Activated CD8-positive, alpha-beta memory T cell treated with anti-CD3 and anti-CD28 coated beads for 1 hour (primary cell): ENCODE results near the gene IFITM1.
"Not testable (repeated sequence)": the region's sequence is repeated elsewhere in the genome, so short reads cannot be mapped to it uniquely, and the experiment has no call there.

Source experiments
- DNase-seq, 2 donors: peaks; one replicate each; pipeline ENCODE4 v3.0.0-alpha.2; 2020; ENCODE audit warnings: low read depth in 1 of 2; ENCODE audit errors: extremely low read depth in 1 of 2

Gene IFITM1

DNA sequence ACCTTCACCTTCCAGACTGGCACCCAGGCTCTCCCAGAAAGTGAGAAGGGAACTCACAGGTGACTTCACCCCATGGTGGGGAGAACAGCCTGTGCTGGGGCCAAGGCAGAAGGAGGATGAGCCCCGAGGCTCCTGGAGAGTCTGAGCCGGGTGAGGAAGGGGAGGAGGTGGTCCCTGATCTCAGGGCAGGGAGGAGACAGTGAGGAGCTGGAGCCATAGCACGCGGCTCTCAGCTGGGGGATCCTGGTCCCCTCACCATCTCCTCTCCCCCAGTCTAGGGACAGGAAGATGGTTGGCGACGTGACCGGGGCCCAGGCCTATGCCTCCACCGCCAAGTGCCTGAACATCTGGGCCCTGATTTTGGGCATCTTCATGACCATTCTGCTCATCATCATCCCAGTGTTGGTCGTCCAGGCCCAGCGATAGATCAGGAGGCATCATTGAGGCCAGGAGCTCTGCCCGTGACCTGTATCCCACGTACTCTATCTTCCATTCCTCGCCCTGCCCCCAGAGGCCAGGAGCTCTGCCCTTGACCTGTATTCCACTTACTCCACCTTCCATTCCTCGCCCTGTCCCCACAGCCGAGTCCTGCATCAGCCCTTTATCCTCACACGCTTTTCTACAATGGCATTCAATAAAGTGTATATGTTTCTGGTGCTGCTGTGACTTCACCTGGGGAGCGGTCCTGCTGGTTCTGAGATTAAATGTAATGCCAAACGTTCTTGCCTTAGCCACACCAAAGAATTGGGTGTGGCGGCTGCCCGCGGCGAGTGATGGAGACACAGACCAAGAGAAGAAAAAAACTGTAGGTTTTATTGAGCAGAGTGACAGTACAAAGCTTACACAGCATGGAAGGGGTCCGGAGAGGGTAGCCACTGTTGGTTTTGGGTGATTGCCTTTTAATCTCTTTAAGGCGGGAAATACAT is 4.8 kb upstream of the IFITM1 start:
- not testable (repeated sequence) for DNase-seq

DNA sequence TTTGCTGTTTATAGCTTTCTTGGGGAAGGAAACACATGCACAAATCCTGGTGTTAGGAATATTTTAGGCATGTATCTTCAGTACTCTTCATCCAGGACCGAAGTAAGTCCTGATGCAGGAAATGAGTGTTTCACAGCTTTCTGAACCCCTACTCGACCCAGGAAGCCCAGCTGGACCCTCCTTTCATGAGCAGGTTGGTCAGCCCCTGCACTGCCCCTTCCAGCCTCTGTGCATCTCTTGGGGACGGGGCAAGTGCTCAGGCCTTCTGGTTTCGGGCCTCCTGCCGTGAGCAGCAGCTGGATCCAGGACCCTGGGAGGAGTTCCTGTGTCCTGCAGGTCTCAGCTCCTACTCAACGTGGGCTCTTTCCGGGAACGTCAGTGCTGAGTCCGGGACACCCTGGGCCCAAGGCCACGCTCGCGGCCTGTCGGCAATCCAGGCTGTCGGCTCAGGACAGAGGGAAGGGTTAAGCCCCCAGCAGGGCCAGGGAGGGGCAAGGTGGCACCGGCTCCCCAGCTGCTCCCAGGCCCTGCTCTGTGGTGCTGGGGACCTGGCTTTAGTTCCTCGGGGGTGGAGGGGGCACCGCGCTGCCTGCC is 3.8 kb upstream of the IFITM1 start:
- DNase-seq: not testable (repeated sequence)

DNA sequence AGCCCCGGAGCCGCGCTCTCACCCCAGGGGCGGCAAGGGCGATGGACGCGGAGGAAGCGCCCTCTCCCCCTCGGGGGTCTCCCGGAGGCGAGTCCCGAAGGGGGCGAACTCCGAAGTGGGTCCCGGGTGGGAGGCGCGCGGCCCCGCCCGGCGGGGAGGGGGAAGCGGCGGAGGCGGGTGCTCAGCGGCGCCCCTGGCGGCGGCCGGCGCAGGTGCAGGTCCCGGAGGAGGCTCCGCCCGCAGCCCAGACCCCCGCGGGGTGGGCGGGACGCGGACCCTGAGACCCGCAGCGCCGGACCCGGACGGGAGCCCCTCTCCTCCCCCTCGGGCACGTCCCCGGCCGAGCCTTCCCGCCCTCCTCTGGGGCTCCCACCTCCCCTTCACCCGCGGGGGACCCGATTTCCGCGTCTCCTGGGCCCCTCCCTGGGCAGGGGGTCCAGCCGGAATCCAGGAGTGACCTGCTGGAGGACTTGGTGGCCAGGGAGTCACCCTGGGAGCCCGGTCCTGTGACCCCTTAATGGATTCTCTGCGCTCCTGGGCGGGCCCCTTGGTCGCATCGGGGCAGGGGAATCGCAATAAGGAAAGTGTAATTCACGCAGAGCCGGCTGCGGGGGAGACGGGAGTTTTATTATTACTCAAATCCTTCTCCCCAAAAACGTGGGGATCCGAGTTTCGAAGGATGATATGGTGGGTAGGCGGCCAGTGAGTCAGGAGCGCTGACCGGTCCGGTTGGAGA is 2.7 kb upstream of the IFITM1 start:
- not testable (repeated sequence) for DNase-seq

DNA sequence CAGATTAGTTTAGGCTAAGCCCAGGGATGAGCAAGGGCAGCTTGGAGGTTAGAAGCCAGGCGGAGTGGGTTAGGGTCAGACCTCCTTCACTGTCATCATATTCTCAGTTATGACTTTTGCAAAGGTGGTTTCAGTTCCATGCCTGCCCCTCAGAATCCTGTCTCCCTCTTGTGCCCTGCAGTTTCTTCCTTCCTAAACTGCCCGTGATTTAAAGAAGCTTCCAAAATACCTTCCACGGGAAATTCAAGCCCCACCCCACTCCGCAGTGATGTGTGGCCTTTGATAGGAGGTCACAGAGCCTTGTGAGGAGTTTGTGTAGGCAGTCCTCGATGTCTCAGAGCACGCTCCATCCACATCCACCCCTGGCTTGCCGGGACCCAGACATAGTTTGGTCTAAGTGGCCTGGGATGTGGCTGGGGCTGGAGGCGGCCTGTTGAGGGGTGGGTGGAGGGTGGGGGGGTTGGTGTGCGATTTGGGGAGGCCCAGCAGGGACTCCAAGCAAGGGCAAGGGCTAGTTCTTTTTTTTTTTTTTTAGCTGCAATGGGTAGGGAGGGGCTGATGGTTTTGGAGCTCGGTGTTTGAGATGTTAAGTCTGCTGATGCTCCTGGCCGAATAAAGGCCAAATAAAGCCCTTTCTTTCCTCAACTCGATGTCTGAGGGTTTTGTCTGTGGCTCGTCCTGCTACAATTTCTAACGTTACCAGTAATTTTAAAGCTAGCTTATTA is 1.6 kb upstream of the IFITM1 start:
- DNase-seq: no peak

- DNase-seq: no peak
Observed at GRCh38 chr11:313304-313786, 495 bp upstream of the IFITM1 start.

DNA sequence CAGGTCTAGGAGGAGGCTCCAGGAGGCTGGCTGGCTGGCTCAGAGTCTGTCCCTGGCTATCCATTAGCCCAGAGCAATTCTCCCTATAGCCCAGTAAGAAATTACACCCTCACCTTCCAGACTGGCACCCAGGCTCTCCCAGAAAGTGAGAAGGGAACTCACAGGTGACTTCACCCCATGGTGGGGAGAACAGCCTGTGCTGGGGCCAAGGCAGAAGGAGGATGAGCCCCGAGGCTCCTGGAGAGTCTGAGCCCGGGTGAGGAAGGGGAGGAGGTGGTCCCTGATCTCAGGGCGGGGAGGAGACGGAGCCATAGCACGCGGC is 675 bp downstream of the IFITM1 start:
- not testable (repeated sequence) for DNase-seq

DNA sequence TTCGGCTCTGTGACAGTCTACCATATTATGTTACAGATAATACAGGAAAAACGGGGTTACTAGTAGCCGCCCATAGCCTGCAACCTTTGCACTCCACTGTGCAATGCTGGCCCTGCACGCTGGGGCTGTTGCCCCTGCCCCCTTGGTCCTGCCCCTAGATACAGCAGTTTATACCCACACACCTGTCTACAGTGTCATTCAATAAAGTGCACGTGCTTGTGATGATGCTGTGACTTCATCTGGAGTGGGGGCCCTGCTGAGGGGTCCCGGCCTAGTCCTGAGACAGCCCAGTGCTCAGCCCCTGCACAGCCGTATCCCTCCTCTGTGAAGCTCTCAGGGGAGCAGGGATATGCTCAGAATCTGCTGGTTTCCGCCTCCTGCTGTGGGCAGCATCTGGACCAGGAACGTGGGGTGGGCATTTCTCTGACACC is 1.2 kb downstream of the IFITM1 start:
- DNase-seq: no peak

DNA sequence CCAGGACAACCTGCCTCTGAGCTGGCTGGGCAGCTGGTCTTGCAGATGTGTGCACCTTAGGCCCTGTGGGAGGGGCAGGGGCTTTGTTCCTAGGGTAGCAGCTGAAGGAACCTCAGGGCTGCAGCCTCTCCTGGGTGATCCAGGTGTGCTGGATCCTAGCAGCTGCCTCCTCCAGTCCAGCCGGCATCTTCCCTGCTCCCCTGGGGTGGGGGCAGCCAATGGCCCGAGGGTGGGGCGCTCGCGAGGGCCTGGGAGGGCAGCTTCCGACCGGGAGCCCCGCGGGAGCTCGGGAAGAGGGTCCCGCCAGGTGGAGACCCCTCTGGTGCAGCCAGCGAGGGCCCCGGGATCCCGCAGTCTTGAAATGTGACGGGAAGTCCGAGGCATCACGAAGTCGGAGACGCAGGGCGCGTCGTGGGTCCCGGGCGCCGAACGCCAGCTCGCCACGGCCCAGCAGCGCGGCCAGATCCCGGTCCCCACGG is 1.7 kb downstream of the IFITM1 start:
- DNase-seq: no peak

DNA sequence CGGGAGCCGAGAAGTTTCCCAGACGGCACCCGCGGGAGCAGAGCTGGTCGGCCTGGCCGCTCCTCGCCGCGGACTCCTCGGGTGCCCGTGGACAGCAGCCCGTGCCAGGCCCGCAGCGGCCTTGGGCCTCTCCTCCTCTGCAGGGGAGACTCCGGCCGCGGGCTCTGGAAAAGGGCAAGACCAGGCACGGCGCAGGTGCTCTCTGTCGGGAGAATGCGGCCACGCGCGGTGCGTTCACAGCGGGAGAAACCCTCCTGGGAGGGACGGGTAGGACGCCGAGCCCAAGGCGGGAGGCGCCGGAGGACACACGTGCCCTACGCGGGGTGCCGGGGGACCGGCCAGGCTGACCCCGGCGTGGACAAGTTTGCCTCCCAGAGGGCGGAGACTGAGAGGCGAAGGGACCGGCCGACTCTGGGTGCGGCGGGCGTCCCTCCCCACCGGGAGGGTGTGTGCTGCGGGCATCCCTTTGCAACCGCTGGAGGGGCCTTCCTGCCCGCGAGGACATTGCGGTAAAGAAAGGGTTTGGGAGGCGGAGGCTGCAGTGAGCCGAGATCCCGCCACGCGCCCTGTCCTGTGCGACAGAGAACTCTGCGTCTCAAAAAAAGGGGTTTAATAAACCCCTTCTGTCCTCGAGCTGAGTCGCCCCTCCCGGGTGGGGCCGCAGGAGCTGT is 2.3 kb downstream of the IFITM1 start:
- DNase-seq: no peak

- DNase-seq: no peak
Observed at GRCh38 chr11:316891-317301, 3.1 kb downstream of the IFITM1 start.

- DNase-seq: not testable (repeated sequence)
Observed at GRCh38 chr11:317668-318404, 4.0 kb downstream of the IFITM1 start.

- DNase-seq: not testable (repeated sequence)
Observed at GRCh38 chr11:318405-319120, 4.7 kb downstream of the IFITM1 start.

DNA sequence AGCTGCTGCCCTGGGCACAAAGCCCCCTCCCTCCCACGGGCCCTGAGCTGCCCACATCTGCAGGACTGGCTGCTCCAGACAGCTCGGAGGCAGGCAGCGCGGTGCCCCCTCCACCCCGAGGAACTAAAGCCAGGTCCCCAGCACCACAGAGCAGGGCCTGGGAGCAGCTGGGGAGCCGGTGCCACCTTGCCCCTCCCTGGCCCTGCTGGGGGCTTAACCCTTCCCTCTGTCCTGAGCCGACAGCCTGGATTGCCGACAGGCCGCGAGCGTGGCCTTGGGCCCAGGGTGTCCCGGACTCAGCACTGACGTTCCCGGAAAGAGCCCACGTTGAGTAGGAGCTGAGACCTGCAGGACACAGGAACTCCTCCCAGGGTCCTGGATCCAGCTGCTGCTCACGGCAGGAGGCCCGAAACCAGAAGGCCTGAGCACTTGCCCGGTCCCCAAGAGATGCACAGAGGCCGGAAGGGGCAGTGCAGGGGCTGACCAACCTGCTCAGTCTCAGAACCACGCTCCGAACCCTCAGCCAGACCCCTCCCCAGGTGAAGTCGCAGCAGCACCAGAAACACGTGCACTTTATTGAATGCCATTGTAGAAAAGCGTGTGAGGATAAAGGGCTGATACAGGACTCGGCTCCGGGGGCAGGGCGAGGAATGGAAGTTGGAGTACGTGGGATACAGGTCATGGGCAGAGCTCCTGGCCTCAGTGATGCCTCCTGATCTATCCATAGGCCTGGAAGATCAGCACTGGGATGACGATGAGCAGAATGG is 5.5 kb downstream of the IFITM1 start:
- not testable (repeated sequence) for DNase-seq

DNA sequence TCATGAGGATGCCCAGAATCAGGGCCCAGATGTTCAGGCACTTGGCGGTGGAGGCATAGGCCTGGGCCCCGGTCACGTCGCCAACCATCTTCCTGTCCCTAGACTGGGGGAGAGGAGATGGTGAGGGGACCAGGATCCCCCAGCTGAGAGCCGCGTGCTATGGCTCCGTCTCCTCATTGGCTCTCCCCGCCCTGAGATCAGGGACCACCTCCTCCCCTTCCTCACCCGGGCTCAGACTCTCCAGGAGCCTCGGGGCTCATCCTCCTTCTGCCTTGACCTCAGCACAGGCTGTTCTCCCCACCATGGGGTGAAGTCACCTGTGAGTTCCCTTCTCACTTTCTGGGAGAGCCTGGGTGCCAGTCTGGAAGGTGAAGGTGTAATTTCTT is 6.0 kb downstream of the IFITM1 start:
- not testable (repeated sequence) for DNase-seq

DNA sequence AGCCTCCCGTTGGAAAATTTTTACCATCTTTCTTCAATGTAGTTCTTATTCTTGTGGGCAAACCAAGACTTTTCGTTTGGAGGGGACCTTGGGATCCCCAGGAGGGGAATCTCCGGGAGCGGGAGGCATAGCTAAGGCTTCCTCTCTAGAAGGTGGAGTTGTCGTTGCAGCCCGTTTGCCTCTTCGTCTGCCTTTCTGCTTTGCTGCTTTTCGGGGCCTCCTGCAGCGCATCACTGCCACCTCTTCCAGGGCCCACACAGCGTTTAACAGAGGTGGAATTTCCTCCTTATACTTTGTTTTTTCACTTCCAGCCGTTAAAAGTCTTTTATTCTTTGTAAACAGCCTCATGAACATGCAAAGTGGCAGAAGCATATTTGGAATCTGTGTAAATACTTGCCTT is 10.3 kb downstream of the IFITM1 start:
- DNase-seq: no peak

DNA sequence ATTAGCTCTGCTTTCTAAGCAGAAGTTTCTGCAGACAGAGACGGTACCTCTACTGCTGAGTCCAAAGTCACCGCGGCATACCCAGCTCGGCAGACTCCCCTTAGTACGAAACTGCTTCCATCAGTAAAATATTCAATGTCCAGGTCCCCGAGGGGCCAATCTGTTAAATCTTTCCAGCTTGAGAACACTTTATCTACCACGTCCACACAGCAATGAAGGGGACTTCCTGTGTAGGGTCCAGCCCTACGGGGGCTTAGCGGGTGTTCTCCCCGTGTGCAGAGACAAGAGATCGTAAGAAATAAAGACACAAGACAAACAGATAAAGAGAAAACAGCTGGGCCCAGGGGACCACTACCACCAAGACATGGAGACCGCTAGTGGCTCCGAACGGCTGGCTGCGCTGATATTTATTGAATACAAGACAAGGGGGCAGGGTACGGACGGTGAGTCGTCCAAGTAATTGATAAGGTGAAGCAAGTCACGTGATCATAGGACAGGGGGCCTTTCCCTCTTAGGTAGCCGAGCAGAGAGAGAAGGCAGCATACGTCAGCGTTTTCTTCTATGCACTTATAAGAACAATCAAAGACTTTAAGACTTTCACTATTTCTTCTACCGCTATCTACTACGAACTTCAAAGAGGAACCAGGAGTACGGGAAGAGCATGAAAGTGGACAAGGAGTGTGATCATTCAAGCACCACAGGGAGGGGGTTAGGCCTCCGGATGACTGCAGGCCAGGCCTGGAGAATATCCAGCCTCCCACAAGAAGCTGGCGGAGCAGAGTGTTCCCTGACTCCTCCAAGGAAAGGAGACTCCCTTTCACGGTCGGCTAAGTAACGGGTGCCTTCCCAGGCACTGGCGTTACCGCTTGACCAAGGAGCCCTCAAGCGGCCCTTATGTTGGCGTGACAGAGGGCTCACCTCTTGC is 11.0 kb downstream of the IFITM1 start:
- DNase-seq: not testable (repeated sequence)
